Measurements from ENCODE around the gene MLLT11. TPM values are rescaled to one million over a fixed set of nuclear protein-coding genes. Genes with fewer than 3 reads are reported as not detected.
A peak's percentile ranks its signal among the peaks of the same experiment; 100 is the strongest.

MLLT11 gene
- 2.9 and 3.0 TPM in 2 replicates for total RNA-seq

DNA sequence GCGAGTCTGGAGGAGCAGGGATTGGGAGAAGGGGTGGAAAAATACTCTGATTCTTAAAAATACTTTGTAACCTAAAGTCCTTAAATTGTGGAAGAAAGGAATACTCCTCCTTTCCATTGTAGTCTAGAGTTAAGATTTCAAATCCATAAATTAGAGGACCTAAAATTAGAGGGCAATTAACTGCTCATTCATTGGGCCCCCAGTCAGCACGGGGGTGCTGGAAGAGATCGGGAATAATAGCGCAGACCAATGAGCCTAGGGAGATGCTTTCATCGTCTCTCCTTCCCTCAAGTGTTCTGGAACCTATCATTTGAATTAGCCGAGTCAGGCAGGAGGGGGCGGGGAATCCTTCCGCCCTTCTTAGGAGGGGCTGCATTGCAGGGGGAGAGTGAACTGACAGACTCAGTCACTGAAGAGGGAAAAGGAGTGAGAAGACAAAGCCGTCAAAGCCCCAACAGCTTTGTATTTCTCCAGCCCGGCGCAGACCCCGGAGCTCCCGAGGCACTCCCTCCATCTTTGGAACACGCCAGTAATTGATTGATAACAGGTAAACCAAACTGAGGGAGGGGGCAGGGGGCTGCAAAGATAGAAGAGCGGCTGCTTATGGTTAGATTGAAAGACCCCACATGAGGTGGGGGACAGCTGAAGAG lies at the start of gene MLLT11:
MLLT11 (plus strand) TSS at position 391 of the 650 bp plus-strand sequence. CDS start 6,828 bp downstream, outside the sequence.
- peak; percentile 79 for DNase-seq
- H3K27ac Mint-ChIP-seq: peak within 1 kb of the TSS; percentile 99
- peaks cover 41% of the 10 kb centered on the region for H3K36me3 Mint-ChIP-seq (ENCODE audit: low read depth)
- H3K27me3 Mint-ChIP-seq: no peaks in the 10 kb centered on the region
- H3K4me3 Mint-ChIP-seq: peak within 1 kb of the TSS; percentile 99
- peaks cover 56% of the 10 kb centered on the region for H3K4me1 Mint-ChIP-seq
- intact Hi-C loops (cut with micrococcal nuclease): no loop called here
- no peaks in the 10 kb centered on the region for H3K9me3 Mint-ChIP-seq

DNA sequence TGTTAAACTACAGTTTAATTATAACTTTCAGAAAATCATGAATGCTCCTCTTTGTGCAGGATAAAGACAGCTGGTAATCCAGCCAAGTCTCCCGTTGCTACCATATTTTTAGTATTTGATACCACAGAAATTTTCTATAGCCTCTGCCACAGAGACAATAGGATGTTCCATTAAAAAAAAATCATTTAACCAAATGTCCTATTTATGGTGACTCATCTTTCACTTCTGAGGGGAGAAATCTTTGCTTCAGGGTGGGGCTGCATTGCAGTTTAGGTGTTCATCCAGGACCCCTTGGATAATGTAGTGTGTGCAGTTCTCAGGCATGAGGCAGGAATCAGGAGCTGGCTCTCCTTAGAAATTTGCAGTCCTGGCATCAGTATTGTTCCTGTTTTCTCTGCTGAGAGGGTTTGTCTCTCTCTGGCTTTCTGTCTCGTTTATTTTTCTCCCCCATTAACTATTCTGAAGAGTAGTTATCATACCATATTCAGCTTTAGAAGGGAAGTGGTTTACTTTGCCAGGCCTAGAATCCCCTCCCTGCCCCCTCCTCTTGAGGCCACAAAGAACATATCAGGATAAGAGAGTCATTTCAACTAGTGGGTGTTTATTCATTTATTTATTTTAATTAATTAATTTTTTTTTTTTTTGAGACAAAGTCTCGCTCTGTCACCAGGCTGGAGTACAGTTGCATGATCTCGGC lies 48.9 kb upstream of the MLLT11 start:
- DNase-seq: no peak
- no peaks in the 10 kb centered on the region for H3K9me3 Mint-ChIP-seq
- H3K4me1 Mint-ChIP-seq: peaks cover 40% of the 10 kb centered on the region
- intact Hi-C loops (cut with micrococcal nuclease): no loop called here
- H3K27ac Mint-ChIP-seq: no peak overlapping the region
- H3K4me3 Mint-ChIP-seq: peak overlapping the region; percentile 4
- no peaks in the 10 kb centered on the region for H3K27me3 Mint-ChIP-seq
- H3K36me3 Mint-ChIP-seq (ENCODE audit: low read depth): peaks cover 13% of the 10 kb centered on the region

DNA sequence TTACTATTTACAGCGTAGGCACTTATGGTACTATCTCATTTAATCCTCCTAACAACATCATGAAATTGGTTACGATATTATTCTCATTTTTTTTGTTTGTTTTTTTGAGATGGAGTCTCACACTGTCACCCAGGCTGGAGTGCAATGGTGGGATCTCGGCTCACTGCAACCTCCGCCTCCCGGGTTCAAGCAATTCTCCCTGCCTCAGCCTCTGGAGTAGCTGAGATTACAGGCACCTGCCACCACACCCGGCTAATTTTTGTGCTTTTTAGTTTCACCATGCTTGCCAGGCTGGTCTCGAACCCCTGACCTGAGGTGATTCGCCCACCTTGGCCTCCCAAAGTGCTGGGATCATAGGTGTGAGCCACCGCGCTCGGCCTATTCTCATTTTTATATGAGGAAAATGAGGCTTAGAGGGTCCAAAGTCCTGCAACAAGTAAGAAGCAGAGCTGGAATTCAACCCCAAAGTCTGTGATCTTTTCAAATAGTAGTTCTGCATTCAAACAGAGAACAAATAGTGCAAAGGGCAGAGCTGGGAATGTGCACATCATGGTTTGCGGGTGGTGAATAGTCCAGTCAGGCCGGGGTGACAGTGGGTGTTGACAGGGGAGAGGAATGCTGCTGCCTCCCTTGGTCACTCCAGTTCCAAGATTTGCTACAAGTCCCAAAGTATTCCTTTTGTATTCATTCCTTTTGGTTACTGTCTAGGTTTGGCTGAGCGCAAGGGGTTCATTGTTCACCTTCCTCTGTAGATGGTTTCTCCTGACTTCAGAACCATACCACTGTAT lies 47.3 kb upstream of the MLLT11 start:
- Mint-ChIP-seq H3K27ac (no peak overlapping the region), H3K36me3 (ENCODE audit: low read depth) (peaks cover 15% of the 10 kb centered on the region), H3K9me3 (no peaks in the 10 kb centered on the region), H3K27me3 (no peaks in the 10 kb centered on the region), H3K4me1 (peaks cover 24% of the 10 kb centered on the region), H3K4me3 (no peak overlapping the region)
- intact Hi-C loops (cut with micrococcal nuclease): no loop called here
- no peak for DNase-seq

DNA sequence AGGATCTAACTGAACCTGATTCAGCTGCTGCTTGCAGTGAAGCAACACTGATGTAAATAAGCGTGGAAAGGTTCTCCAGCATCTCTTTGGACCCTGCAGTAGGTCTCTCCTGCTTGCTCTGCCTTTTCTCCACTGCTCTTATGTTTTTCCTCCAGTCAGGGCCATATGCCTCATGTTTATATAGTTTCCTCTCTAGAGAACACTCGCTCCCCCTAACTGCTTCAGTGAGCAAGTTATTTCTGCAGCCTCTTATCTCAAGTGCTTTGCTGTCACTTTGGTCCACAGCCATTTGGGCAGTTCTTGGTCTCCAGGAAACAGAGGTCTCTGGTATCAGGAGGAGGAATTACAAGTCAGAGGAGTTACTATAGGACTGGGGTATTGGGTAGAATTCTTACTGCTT lies 46.7 kb upstream of the MLLT11 start:
- no peaks in the 10 kb centered on the region for H3K9me3 Mint-ChIP-seq
- intact Hi-C loops (cut with micrococcal nuclease): no loop called here
- no peaks in the 10 kb centered on the region for H3K27me3 Mint-ChIP-seq
- no peak overlapping the region for H3K27ac Mint-ChIP-seq
- H3K36me3 Mint-ChIP-seq (ENCODE audit: low read depth): peaks cover 16% of the 10 kb centered on the region
- no peak overlapping the region for H3K4me3 Mint-ChIP-seq
- no peak for DNase-seq
- H3K4me1 Mint-ChIP-seq: peaks cover 21% of the 10 kb centered on the region

DNA sequence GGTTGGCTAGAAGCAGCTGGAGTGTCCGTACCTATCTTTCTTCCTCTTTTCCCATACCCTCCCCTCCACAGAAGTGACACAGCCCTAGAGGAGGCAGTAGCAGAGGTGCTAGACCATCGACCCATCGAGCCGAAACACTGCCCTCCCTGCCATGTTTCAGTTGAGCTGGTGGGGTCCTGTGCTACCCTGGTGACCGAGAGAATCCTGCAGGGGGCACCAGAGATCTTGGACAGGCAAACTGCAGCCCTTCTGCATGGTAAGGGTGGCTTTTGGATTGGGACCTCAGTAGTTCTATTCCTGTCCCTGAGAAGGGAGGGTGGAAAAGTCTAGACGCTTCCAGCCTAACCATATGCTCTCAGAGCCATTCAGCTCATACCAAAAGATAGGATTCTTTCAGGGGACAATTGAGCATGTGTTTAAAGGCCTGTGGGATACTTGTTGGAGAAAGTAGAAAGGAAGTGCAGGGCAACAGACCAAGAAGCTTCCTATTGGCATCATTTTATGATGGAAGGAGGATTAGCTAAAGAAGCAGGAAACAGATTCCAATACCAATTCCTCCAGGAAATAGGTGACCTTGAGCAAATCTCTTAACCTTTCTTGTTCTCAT lies 35.6 kb upstream of the MLLT11 start:
- H3K36me3 Mint-ChIP-seq (ENCODE audit: low read depth): peaks cover 30% of the 10 kb centered on the region
- H3K27me3 Mint-ChIP-seq: no peaks in the 10 kb centered on the region
- no peaks in the 10 kb centered on the region for H3K9me3 Mint-ChIP-seq
- peak; percentile 95 for DNase-seq
- H3K4me3 Mint-ChIP-seq: peak overlapping the region; percentile 30
- intact Hi-C loops (cut with micrococcal nuclease): loop anchor here (1.0 to 5.0 kb wide), 4 partner anchors 33 to 132 kb away; partner anchors contain the start of genes CDC42SE1 and TNFAIP8L2
- H3K4me1 Mint-ChIP-seq: peaks cover 7% of the 10 kb centered on the region
- H3K27ac Mint-ChIP-seq: peak overlapping the region; percentile 59

GRCh38 chr1:151026460-151026859 lies 33.7 kb upstream of the MLLT11 start:
- peaks cover 38% of the 10 kb centered on the region for H3K36me3 Mint-ChIP-seq (ENCODE audit: low read depth)
- no peak overlapping the region for H3K4me3 Mint-ChIP-seq
- no peaks in the 10 kb centered on the region for H3K27me3 Mint-ChIP-seq
- no peak overlapping the region for H3K27ac Mint-ChIP-seq
- H3K4me1 Mint-ChIP-seq: peaks cover 7% of the 10 kb centered on the region
- intact Hi-C loops (cut with micrococcal nuclease): no loop called here
- H3K9me3 Mint-ChIP-seq: no peaks in the 10 kb centered on the region
- DNase-seq: no peak

- Mint-ChIP-seq H3K4me1 (peaks cover 5% of the 10 kb centered on the region), H3K27ac (no peak overlapping the region), H3K4me3 (no peak overlapping the region), H3K27me3 (no peaks in the 10 kb centered on the region), H3K36me3 (ENCODE audit: low read depth) (peaks cover 40% of the 10 kb centered on the region), H3K9me3 (no peaks in the 10 kb centered on the region)
- no peak for DNase-seq
- intact Hi-C loops (cut with micrococcal nuclease): no loop called here
Observed at GRCh38 chr1:151032164-151032563, 28.0 kb upstream of the MLLT11 start.

- intact Hi-C loops (cut with micrococcal nuclease): no loop called here
- H3K36me3 Mint-ChIP-seq (ENCODE audit: low read depth): peaks cover 26% of the 10 kb centered on the region
- no peak for DNase-seq
- H3K4me1 Mint-ChIP-seq: peaks cover 3% of the 10 kb centered on the region
- H3K4me3 Mint-ChIP-seq: no peak overlapping the region
- no peaks in the 10 kb centered on the region for H3K9me3 Mint-ChIP-seq
- no peaks in the 10 kb centered on the region for H3K27me3 Mint-ChIP-seq
- H3K27ac Mint-ChIP-seq: no peak overlapping the region
Observed at GRCh38 chr1:151035167-151035566, 25.0 kb upstream of the MLLT11 start.

GRCh38 chr1:151036356-151036755 lies 23.8 kb upstream of the MLLT11 start, which contains the start of gene BNIPL:
TSS of gene BNIPL (plus strand) at chr1:151036586. CDS start at chr1:151036726, 140 bp downstream.
- H3K27ac Mint-ChIP-seq: no peak within 1 kb of the TSS
- no peak within 1 kb of the TSS for H3K4me3 Mint-ChIP-seq
- intact Hi-C loops (cut with micrococcal nuclease): no loop called here
- peaks cover 5% of the 10 kb centered on the region for H3K4me1 Mint-ChIP-seq
- no peak for DNase-seq
- H3K36me3 Mint-ChIP-seq (ENCODE audit: low read depth): peaks cover 20% of the 10 kb centered on the region
- no peaks in the 10 kb centered on the region for H3K9me3 Mint-ChIP-seq
- H3K27me3 Mint-ChIP-seq: no peaks in the 10 kb centered on the region

DNA sequence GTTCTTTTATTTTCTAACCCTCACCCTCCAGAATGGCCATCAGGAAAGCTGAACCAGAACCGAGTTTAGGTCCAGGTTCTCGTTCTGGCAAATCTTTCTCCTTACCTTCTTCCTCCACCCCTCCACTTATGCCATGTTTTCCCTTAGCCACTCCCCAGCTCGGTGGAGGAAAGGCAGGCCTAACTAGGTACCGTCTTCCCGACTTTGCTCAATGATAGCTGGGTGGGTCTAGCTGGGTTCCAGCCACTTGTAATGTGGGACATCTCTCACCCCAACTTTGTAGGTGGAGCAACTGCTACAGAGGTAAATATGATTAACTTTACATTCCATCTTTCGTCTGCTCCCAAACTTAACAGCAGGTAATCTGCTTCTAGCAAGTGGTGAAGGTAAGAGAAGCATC lies 23.2 kb upstream of the MLLT11 start:
- no peaks in the 10 kb centered on the region for H3K27me3 Mint-ChIP-seq
- H3K9me3 Mint-ChIP-seq: no peaks in the 10 kb centered on the region
- DNase-seq: no peak
- H3K4me1 Mint-ChIP-seq: peaks cover 5% of the 10 kb centered on the region
- H3K36me3 Mint-ChIP-seq (ENCODE audit: low read depth): peaks cover 17% of the 10 kb centered on the region
- no peak overlapping the region for H3K4me3 Mint-ChIP-seq
- intact Hi-C loops (cut with micrococcal nuclease): no loop called here
- no peak overlapping the region for H3K27ac Mint-ChIP-seq

- Mint-ChIP-seq H3K27me3 (no peaks in the 10 kb centered on the region), H3K4me1 (peaks cover 16% of the 10 kb centered on the region), H3K27ac (no peak overlapping the region), H3K4me3 (no peak overlapping the region), H3K9me3 (no peaks in the 10 kb centered on the region), H3K36me3 (ENCODE audit: low read depth) (peaks cover 10% of the 10 kb centered on the region)
- DNase-seq: no peak
- intact Hi-C loops (cut with micrococcal nuclease): no loop called here
Observed at GRCh38 chr1:151039521-151039920, 20.7 kb upstream of the MLLT11 start.

DNA sequence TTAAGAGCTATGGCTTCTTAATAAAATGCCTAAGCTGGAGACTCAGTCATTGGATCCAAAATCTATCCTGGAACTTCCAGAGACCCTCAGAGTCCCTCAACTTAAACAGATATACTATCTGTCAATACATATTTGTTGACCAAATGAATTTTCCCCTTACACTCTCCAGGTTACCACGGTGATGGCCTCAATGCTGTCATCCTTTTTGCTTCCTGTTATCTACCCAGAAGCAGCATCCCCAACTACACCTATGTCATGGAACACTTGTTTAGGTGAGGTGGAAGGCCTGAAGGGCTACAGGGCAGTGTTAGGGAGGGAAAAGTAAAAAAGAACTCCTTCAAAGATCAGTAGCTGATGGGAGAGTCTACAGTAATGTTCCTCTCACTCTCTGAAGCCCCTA lies 17.0 kb upstream of the MLLT11 start:
- no peak overlapping the region for H3K4me3 Mint-ChIP-seq
- intact Hi-C loops (cut with micrococcal nuclease): loop anchor here (2.0 kb wide), 1 partner anchor 16 kb away; the partner anchor contains the start of gene CDC42SE1
- H3K27me3 Mint-ChIP-seq: no peaks in the 10 kb centered on the region
- H3K27ac Mint-ChIP-seq: peak overlapping the region; percentile 38
- DNase-seq: peak; percentile 76
- H3K9me3 Mint-ChIP-seq: no peaks in the 10 kb centered on the region
- H3K36me3 Mint-ChIP-seq (ENCODE audit: low read depth): peaks cover 3% of the 10 kb centered on the region
- H3K4me1 Mint-ChIP-seq: peaks cover 29% of the 10 kb centered on the region

DNA sequence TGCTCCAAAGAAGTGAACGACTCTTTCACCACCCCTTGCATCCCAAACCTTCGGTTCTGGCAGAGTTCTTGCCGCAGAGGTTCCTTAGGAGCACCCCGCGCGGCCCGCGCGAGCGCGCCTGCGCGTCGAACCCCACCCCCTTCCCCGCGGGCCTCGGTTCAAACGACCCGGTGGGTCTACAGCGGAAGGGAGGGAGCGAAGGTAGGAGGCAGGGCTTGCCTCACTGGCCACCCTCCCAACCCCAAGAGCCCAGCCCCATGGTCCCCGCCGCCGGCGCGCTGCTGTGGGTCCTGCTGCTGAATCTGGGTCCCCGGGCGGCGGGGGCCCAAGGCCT lies 12.6 kb upstream of the MLLT11 start, which contains the start of gene C1orf56:
C1orf56 (plus strand) TSS at position 161 of the 334 bp plus-strand sequence; CDS start at position 258, 97 bp downstream.
- Mint-ChIP-seq H3K27ac (peak within 1 kb of the TSS; percentile 84), H3K4me1 (peaks cover 49% of the 10 kb centered on the region), H3K36me3 (ENCODE audit: low read depth) (peaks cover 21% of the 10 kb centered on the region), H3K27me3 (no peaks in the 10 kb centered on the region), H3K9me3 (no peaks in the 10 kb centered on the region), H3K4me3 (peak within 1 kb of the TSS; percentile 93)
- intact Hi-C loops (cut with micrococcal nuclease): loop anchor here (2.0 kb wide), 2 partner anchors 23 to 39 kb away; partner anchors contain the start of genes GABPB2 and PRUNE1
- peak; percentile 88 for DNase-seq
